ENCODE measurements around the gene ARHGEF4.

Gene ARHGEF4

GRCh38 chr2:131027566-131028528 lies 191.1 kb downstream of the ARHGEF4 start:
- no peak for DNase-seq

DNA sequence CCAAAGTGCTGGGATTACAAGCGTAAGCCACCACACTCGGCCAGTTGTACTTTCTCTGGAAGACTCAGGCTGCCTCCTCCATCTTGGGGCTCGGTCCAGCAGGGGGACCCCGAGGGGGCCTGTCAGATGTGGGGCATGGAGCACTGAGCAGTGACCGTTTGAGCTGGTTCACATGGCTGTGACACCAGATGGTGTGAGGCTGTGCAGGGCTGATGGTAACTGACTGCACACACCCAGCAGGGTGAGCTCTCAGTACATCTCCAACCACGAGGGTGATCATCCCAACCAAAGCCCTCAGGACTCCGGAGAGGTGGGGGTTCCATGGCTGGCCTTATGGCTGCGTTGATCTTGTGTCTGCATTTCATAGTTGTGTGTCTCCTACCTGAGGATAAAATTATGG lies 193.1 kb downstream of the ARHGEF4 start:
- no peak for DNase-seq

GRCh38 chr2:131030478-131030971 lies 193.8 kb downstream of the ARHGEF4 start:
- DNase-seq, result no peak

- DNase-seq, result no peak
Measured at GRCh38 chr2:131031431-131031841, 194.7 kb downstream of the ARHGEF4 start.

GRCh38 chr2:131031875-131032274 lies 195.2 kb downstream of the ARHGEF4 start:
- no peak for DNase-seq

DNA sequence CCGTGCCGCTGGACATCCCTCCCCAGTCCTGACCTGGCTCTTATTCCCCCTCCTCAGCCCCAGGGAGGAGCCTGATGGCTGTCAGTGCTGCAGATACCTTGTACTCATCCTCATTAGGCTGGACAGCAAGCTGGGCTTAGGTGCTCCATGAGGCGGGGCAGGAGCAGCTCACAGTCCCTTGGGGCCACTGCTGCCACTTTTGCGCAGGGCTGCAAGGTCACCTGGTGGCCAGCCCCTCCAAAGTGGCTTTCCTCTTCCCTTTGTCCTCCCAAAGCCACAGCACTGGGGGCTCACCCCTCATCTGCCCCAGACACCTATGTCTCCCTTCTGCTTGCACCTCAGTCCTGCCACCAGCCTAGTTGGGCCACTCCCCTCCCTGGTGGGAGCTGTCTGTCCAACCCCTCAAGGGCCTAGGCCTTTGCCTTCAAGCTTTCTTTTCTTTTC lies 195.7 kb downstream of the ARHGEF4 start:
- DNase-seq, result no peak

DNA sequence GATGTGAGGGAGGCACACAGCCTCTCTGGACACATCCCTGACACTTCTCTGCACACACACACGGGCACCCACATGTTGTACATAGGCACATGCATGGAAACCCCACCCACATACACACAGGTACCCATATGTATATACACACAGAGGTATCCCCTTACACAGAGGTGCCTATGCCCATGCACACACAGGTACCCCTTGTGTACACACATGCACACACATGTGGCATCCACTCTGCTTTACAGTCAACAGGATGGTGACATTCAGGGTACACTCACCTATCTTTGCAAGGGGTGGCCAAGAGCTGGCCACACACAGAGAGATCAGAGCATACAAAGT lies 197.0 kb downstream of the ARHGEF4 start:
- DNase-seq, result no peak

- DNase-seq, result no peak
Measured at GRCh38 chr2:131034122-131035051, 197.7 kb downstream of the ARHGEF4 start.

DNA sequence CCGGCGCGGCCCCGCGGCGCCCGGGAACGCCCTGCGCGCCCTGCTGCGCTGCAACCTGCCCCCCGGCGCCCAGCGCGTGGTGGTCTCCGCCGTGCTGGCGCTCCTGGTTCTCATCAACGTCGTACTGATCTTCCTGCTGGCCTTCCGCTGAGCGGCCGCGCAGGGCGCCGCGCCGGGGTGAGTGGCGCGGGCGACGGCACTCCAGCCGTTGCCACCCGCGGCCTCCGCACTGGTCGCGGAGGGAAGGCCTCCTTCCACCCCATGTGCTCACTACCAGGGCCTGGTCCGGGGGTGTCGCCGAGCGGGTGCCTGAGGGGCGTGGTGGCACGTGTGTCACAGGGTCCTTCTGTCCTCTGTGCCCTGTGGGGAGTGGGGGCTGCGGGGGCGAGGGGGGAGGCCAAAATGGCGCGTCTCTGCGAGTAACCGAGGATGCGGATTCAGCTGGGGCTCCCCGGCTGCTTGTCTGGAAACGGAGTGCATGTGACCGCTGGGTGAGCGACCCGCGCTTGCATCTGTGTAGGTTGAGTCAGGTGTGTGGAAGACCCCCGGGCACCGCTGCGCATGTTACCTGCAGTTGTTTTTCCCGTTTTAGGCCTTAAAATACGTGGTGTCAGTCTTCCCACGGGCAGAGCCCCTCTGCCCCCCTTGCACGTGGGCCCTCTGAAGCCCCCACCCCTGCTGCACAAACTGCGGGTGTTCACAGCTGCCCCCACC lies 198.6 kb downstream of the ARHGEF4 start:
- no peak for DNase-seq

- DNase-seq, result no peak
Measured at GRCh38 chr2:131035826-131036231, 199.1 kb downstream of the ARHGEF4 start.

GRCh38 chr2:131036269-131036668 lies 199.6 kb downstream of the ARHGEF4 start:
- no peak for DNase-seq

- no peak for DNase-seq
Measured at GRCh38 chr2:131036696-131037397, 200.1 kb downstream of the ARHGEF4 start.

GRCh38 chr2:131037398-131038257 lies 200.9 kb downstream of the ARHGEF4 start:
- no peak for DNase-seq

DNA sequence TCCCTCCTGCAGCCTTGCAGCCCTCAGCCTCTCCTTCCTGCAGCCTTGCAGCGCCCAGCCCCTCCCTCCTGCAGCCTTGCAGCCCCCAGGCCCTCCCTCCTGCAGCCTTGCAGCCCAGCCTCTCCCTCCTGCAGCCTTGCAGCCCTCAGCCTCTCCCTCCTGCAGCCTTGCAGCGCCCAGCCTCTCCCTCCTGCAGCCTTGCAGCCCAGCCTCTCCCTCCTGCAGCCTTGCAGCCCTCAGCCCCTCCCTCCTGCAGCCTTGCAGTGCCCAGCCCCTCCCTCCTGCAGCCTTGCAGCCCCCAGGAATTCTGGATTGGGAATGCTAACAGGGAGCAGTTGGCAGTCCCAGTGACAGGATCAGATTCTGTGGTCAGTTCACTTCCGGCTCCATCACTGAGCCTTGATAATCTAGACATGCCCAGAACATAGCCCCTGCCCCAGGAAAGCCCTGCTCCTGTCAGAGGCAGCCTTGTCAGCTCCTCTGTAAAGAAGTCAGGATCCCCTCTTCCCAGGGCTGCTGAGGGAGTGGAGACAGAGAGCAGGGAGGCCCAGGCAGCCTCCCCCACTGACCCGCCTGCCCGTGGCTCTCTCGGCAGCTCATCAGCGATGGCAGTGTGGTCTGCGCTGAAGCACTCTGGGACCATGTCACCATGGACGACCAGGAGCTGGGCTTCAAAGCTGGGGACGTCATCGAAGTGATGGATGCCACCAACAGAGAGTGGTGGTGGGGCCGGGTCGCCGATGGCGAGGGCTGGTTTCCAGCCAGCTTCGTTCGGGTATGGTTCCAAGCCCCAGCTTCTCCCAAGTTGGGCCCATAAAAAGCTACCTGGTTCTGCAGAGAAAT lies 201.8 kb downstream of the ARHGEF4 start:
- no peak for DNase-seq

DNA sequence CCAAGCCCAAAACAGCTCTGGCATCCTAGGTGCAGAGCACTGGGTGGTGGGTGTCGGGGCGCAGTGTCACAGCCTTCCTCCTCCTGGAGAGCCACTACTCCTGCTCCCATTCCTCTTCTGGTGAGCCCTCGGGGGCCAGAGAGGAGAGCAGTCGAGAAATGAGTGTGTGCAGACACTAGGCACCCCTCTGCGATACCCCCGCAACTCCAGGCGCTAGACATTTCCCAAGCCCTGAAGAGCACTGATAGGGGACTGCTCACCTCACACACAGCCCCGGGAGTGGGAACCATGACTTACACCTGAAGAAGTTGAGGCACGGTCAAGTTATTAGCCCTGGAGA lies 202.4 kb downstream of the ARHGEF4 start:
- DNase-seq, result no peak

- no peak for DNase-seq
Measured at GRCh38 chr2:131039535-131039907, 202.8 kb downstream of the ARHGEF4 start.

GRCh38 chr2:131039908-131040660 lies 203.4 kb downstream of the ARHGEF4 start:
- no peak for DNase-seq

- DNase-seq, result no peak
Measured at GRCh38 chr2:131040661-131041401, 204.1 kb downstream of the ARHGEF4 start.
